Measurements from ENCODE around the gene TMEM120B. TPM values are rescaled to one million over a fixed set of nuclear protein-coding genes. Genes with fewer than 3 reads are reported as not detected.

TMEM120B gene
- total and polyA plus RNA-seq, 2 of the 13 experiments (the other 11 are each of a cell fraction or from before 2014, with no cell fraction given): 7.1 to 12.9 TPM

GRCh38 chr12:121811434-121812319 lies 99.1 kb downstream of the TMEM120B start (continued):
- TF ChIP-seq ZNF335 (CRISPR knock-in tag; IDR thresholded peaks at IDR 0.05) (no peak), IKZF1 (IDR thresholded peaks at IDR 0.05) (no peak), ZNF124 (CRISPR knock-in tag; IDR thresholded peaks at IDR 0.05) (no peak), ZNF572 (CRISPR knock-in tag; IDR thresholded peaks at IDR 0.05) (no peak), STAT5B (CRISPR knock-in tag; IDR thresholded peaks at IDR 0.05) (no peak), NAIF1 (CRISPR knock-in tag; IDR thresholded peaks at IDR 0.05; ENCODE audit: borderline replicate concordance) (no peak), ARID3A (IDR thresholded peaks at IDR 0.05; ENCODE audit: low read depth, low read length) (no peak), ZNF709 (CRISPR knock-in tag; IDR thresholded peaks at IDR 0.05) (no peak), TFAP4 (IDR thresholded peaks at IDR 0.05; ENCODE audit: borderline replicate concordance, low read depth) (no peak), KLF13 (CRISPR knock-in tag; IDR thresholded peaks at IDR 0.05) (no peak), IRF9 (CRISPR knock-in tag; IDR thresholded peaks at IDR 0.05; ENCODE audit: borderline replicate concordance) (no peak), PTBP1 (IDR thresholded peaks at IDR 0.05; ENCODE audit: low read depth, low read length, poor library complexity, severe bottlenecking) (no peak), PHF20 (CRISPR knock-in tag; IDR thresholded peaks at IDR 0.05) (no peak), ZNF841 (CRISPR knock-in tag; IDR thresholded peaks at IDR 0.05; ENCODE audit: borderline replicate concordance) (no peak), ONECUT2 (CRISPR knock-in tag; IDR thresholded peaks at IDR 0.05) (no peak), DR1 (CRISPR knock-in tag; IDR thresholded peaks at IDR 0.05) (no peak), NR1H2 (CRISPR knock-in tag; IDR thresholded peaks at IDR 0.05; ENCODE audit: borderline replicate concordance, low read depth) (no peak), ZFP82 (CRISPR knock-in tag; IDR thresholded peaks at IDR 0.05; ENCODE audit: borderline replicate concordance) (no peak)
